K562 (cell line): ENCODE measurements around the gene VPS18. TPM values are rescaled to one million over a fixed set of nuclear protein-coding genes. Genes with fewer than 3 reads are reported as not detected.
A peak's percentile ranks its signal among the peaks of the same experiment; 100 is the strongest.

Experiments
- ATAC-seq: fragments of 200-7000 bp; cut with Tn5 transposase; 3 replicates; pipeline ENCODE4 v1.9.1; 2020; ENCODE audit warnings: moderate library complexity
- BruUV-seq: library from RNA; stranded (reverse); fragments of 400-500 nt; replicated peaks from 2 replicates; lab custom pipeline; 2021; lab: Mats Ljungman, UMichigan
- CTCF ChIA-PET: fragments of 300-600 bp; formaldehyde crosslinking; extraction: SDS; loops from one replicate; lab custom pipeline; 2021; ENCODE audit warnings: low intra/inter-chr PET ratio; lab: Yijun Ruan, JAX
- POLR2A ChIA-PET: fragments of 300-600, 350-650 bp; sonication (Branson Sonifier 250); formaldehyde crosslinking; extraction: SDS; loops from one replicate; lab custom pipeline; 2021; ENCODE audit warnings: antibody characterized with exemption, inconsistent platforms; lab: Yijun Ruan, JAX
- DNase-seq, 4 experiments: peaks; one replicate each; pipeline versions ENCODE4 v3.0.0 to v3.0.0-alpha.2; 2011 to 2018; ENCODE audit warnings: low spot score in 3 of 4, mixed read lengths in 3 of 4; ENCODE audit errors: extremely low read depth in 1 of 4
- FAIRE-seq: peaks from 2 replicates; lab custom pipeline; 2011; peaks lifted over from hg19 to GRCh38; lab: Jason Lieb, UNC
- H2AFZ ChIP-seq: 2 replicates; pipeline ENCODE4 v1.6.0; 2011; ENCODE audit warnings: low read depth, low read length, control low read depth, inconsistent platforms
- H3K27ac ChIP-seq: fragments of 200-600 bp; 3 replicates; pipeline ENCODE4 v1.8.0; 2011; ENCODE audit warnings: low read depth, mild to moderate bottlenecking, control low read depth, inconsistent platforms, low read length, moderate library complexity, mixed read lengths; ENCODE audit errors: extremely low read depth
- H3K27me3 ChIP-seq, 2 experiments: fragments of 300-600 bp in 1 of 2; 2 replicates in 1 of 2; 3 replicates in 1 of 2; pipeline versions ENCODE4 v1.6.0 to v1.8.0; 2011; ENCODE audit warnings: inconsistent platforms in 2 of 2, low read length in 2 of 2, mild to moderate bottlenecking in 1 of 2, mixed read lengths in 1 of 2, moderate library complexity in 1 of 2; ENCODE audit not compliant: control insufficient read depth in 2 of 2, insufficient read depth in 2 of 2
- H3K36me3 ChIP-seq: fragments of 300-600 bp; 3 replicates; pipeline ENCODE4 v1.8.0; 2011; ENCODE audit warnings: mild to moderate bottlenecking, low read length, inconsistent platforms; ENCODE audit not compliant: control insufficient read depth, insufficient read depth
- H3K4me1 ChIP-seq, 2 experiments: fragments of 200-600 bp in 1 of 2; replicated peaks in 1 of 2; 2 replicates in 1 of 2; 3 replicates in 1 of 2; pipeline versions ENCODE4 v1.5.1 to v1.8.0; 2011; ENCODE audit warnings: inconsistent platforms in 2 of 2, low read length in 2 of 2, mild to moderate bottlenecking in 1 of 2, mixed read lengths in 1 of 2, moderate library complexity in 1 of 2; ENCODE audit not compliant: control insufficient read depth in 2 of 2, insufficient read depth in 2 of 2
- H3K4me2 ChIP-seq: 2 replicates; pipeline ENCODE4 v1.6.1; 2011; ENCODE audit warnings: low read length, control low read depth, inconsistent platforms, mixed read lengths; ENCODE audit not compliant: insufficient read depth
- H3K4me3 ChIP-seq: fragments of 200-600 bp; sonication (generic), shearing (Covaris generic); 2 replicates; pipeline ENCODE4 v1.5.1; 2016; ENCODE audit warnings: control low read depth, inconsistent platforms
- H3K79me2 ChIP-seq: fragments of 200-600 bp; 3 replicates; pipeline ENCODE4 v1.8.0; 2011; ENCODE audit warnings: low read length, inconsistent platforms; ENCODE audit not compliant: control insufficient read depth, insufficient read depth
- H3K9ac ChIP-seq, 2 experiments: 2 replicates each; pipeline versions ENCODE4 v1.6.0 to v1.6.1; 2011; ENCODE audit warnings: low read depth in 2 of 2, low read length in 2 of 2, control low read depth in 1 of 2, inconsistent platforms in 1 of 2, mild to moderate bottlenecking in 1 of 2, mixed read lengths in 1 of 2; ENCODE audit not compliant: insufficient read depth in 1 of 2
- H3K9me1 ChIP-seq: one replicate; pipeline ENCODE4 v1.6.0; 2011; ENCODE audit warnings: inconsistent platforms, mild to moderate bottlenecking, low read length, moderate library complexity; ENCODE audit not compliant: control insufficient read depth, insufficient read depth
- H3K9me3 ChIP-seq: replicated peaks from 2 replicates; pipeline ENCODE4 v1.5.1; 2011; ENCODE audit warnings: low read depth, low read length, inconsistent platforms; ENCODE audit not compliant: control insufficient read depth, insufficient read depth
- H4K20me1 ChIP-seq: replicated peaks from 2 replicates; pipeline ENCODE4 v1.6.1; 2011; ENCODE audit warnings: low read length, inconsistent platforms, mixed read lengths; ENCODE audit not compliant: control insufficient read depth, insufficient read depth
- GATAD2A ChIP-seq: fragments of 450-650 bp; IDR thresholded peaks from 2 replicates; pipeline ENCODE4 v1.6.1; 2017
- PHTF2 ChIP-seq: fragments of 250-450 bp; sonication (Bioruptor Pico); IDR thresholded peaks from 2 replicates; pipeline ENCODE4 v1.5.0; 2021; ENCODE audit warnings: mild to moderate bottlenecking
- PKNOX1 ChIP-seq: fragments of 450-650 bp; IDR thresholded peaks from 2 replicates; pipeline ENCODE4 v1.6.1; 2016
- ZNF24 ChIP-seq: fragments of 450-650 bp; IDR thresholded peaks from 2 replicates; pipeline ENCODE4 v1.6.1; 2016
- WGBS: fragments of 100-300 bp; shearing (Covaris generic); methylation state at CpG from one replicate; pipeline ENCODE4 v1.1.6; 2016; ENCODE audit warnings: low coverage, mixed read lengths; ENCODE audit not compliant: insufficient coverage; ENCODE audit errors: missing lambda C conversion rate; 5-methylcytosine and 5-hydroxymethylcytosine counted together
- in situ Hi-C: fragments of 300-500 bp; cut with MboI; formaldehyde crosslinking; loops from 4 replicates; pipeline ENCODE4 v1.15.0; 2018; ENCODE audit warnings: inconsistent platforms, mixed read lengths
- intact Hi-C: fragments of 100-400 bp; cut with micrococcal nuclease; formaldehyde crosslinking; loops from 2 replicates; pipeline ENCODE4 v1.14.2; 2022
- polyA plus RNA-seq, 8 experiments: library from polyadenylated mRNA; depleted of rRNA in 4 of 8; stranded (reverse) in 5 of 8; unstranded in 3 of 8; fragments of >200 nt; fragmentation: Nextera tagmentation in 2 of 8; fragmentation: Illumina TruSeq in 1 of 8; extraction: Ambion mirVana in 2 of 8; extraction: Trizol in 1 of 8; gene quantifications; 2 replicates each; pipeline versions ENCODE4 v1.2.1 to v1.2.3, GENCODE V29; 2011 to 2014; ENCODE audit warnings: inconsistent platforms in 1 of 8, missing spikeins in 1 of 8
- total RNA-seq, 7 experiments: library from RNA; depleted of rRNA in 6 of 7; stranded (reverse); fragments of >200 nt in 6 of 7; fragmentation: Illumina TruSeq in 2 of 7; extraction: Trizol in 2 of 7; gene quantifications; 2 replicates each; pipeline versions ENCODE4 v1.2.1 to v1.2.3, GENCODE V29; 2011 to 2021; ENCODE audit warnings: low replicate concordance in 1 of 7
- TF ChIP-seq, protein P1 (sequence below): fragments of 250-450 bp; sonication (Bioruptor Pico); IDR thresholded peaks from 2 replicates; pipeline ENCODE4 v1.8.0; 2022; ENCODE audit warnings: inconsistent platforms
- TF ChIP-seq, protein P2 (sequence below), 3 experiments: IDR thresholded peaks in 2 of 3; conservative IDR thresholded peaks in 1 of 3; 2 replicates each; pipeline ENCODE4 v1.5.1; 2011 to 2012; ENCODE audit warnings: low read length in 3 of 3, mild to moderate bottlenecking in 3 of 3, control low read depth in 2 of 3, improper control_type of control experiment in 1 of 3, inconsistent platforms in 1 of 3, low read depth in 1 of 3, mixed read lengths in 1 of 3, moderate library complexity in 1 of 3; ENCODE audit not compliant: insufficient read depth in 2 of 3

The VPS18 gene
- total and polyA plus RNA-seq, 9 of the 15 experiments (the other 6 are each of a cell fraction or from before 2014, with no cell fraction given) = 0.73 to 19.9 (median 8.5) TPM

DNA sequence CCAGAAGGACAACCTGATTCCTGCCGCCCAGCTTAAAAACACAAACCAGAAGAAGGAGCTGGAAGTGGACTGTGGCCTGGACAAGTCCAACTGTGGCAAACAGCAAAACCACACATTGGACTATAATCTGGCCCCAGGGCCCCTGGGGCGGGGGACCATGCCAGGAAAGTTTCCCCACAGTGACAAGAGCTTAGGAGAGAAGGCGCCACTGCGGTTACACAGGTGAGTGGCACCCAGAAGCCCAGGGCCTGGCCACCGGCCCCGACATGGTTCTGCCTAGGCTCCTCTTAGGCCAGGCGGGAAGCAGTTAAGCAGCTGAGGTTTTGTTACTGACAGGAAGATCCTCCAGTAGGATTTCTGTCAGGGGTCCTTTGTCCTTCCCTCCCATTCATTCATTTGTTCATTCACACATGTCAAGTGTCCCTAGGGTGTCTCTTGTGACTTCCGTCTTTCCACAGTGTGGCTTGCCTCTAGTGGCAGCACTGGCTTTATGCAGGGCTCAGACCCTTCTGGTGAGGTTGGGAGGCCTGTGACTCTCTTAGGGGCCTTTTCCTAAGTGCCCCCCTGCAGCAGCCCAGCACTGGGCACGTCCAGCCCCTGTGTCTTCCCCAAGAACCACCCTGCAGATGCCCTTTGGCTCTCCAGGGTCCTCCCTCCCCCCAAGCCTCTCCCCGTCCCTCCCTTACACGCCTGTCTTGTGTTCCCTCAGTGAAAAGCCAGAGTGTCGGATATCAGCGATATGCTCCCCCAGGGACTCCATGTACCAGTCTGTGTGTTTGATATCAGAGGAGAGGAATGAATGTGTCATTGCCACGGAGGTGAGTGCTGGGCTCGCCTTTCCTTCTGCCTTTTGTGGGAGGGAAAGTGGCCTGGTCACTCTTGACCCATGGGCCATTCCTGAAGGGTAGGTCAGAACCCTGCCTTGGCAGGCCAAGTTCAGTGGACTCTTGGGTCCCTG lies 42.7 kb downstream of the VPS18 start:
- no peak; the same call in 2 of the 3 replicates for ATAC-seq
- POLR2A ChIA-PET = interaction anchor here (0.6 to 0.7 kb wide), 3 partner anchors 24 to 863 kb away, joined by 3 to 5 read pairs (median 4); no protein-coding TSS in a partner anchor

More for the DNA sequence above, 42.7 kb downstream of the VPS18 start:
- intact Hi-C loops = no loop called here
- CTCF ChIA-PET = no interaction called here
- Histone ChIP-seq H3K27me3 (no peaks in the 10 kb centered on the region), H3K9me3 (no peaks in the 10 kb centered on the region), H3K4me3 (no peak overlapping the region), H3K79me2 (no peaks in the 10 kb centered on the region), H3K4me2 (no peak overlapping the region), H2AFZ (no peak overlapping the region), H3K27ac (no peak overlapping the region), H3K9ac (peak overlapping the region in 1 of 2 experiments; percentile 50; a peak in 1 of 4 replicates), H3K4me1 (peaks cover 8 to 35% of the 10 kb centered on the region in 2 experiments; a peak in 4 of 5 replicates), H4K20me1 (no peaks in the 10 kb centered on the region), H3K9me1 (peaks cover 3% of the 10 kb centered on the region), H3K36me3 (no peaks in the 10 kb centered on the region)
- 62% methylated on average over 15 of the region's 15 CpGs for WGBS
- no TSS peak for BruUV-seq
- in situ Hi-C loops = no loop called here
- DNase-seq (no peak), FAIRE-seq (no peak)
- TF ChIP-seq PKNOX1 = peak; percentile 76
- TF ChIP-seq, protein P1, sequence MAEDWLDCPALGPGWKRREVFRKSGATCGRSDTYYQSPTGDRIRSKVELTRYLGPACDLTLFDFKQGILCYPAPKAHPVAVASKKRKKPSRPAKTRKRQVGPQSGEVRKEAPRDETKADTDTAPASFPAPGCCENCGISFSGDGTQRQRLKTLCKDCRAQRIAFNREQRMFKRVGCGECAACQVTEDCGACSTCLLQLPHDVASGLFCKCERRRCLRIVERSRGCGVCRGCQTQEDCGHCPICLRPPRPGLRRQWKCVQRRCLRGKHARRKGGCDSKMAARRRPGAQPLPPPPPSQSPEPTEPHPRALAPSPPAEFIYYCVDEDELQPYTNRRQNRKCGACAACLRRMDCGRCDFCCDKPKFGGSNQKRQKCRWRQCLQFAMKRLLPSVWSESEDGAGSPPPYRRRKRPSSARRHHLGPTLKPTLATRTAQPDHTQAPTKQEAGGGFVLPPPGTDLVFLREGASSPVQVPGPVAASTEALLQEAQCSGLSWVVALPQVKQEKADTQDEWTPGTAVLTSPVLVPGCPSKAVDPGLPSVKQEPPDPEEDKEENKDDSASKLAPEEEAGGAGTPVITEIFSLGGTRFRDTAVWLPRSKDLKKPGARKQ (CRISPR knock-in tag) = no peak
- no peak for TF ChIP-seq PHTF2
- TF ChIP-seq, protein P2, sequence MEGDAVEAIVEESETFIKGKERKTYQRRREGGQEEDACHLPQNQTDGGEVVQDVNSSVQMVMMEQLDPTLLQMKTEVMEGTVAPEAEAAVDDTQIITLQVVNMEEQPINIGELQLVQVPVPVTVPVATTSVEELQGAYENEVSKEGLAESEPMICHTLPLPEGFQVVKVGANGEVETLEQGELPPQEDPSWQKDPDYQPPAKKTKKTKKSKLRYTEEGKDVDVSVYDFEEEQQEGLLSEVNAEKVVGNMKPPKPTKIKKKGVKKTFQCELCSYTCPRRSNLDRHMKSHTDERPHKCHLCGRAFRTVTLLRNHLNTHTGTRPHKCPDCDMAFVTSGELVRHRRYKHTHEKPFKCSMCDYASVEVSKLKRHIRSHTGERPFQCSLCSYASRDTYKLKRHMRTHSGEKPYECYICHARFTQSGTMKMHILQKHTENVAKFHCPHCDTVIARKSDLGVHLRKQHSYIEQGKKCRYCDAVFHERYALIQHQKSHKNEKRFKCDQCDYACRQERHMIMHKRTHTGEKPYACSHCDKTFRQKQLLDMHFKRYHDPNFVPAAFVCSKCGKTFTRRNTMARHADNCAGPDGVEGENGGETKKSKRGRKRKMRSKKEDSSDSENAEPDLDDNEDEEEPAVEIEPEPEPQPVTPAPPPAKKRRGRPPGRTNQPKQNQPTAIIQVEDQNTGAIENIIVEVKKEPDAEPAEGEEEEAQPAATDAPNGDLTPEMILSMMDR (IDR thresholded peaks at IDR 0.05 in 2 of 3, conservative IDR thresholded peaks at IDR 0.05 in 1 of 3; ENCODE audit: insufficient read depth in 2 of 3, low read depth in 1 of 3, low read length in 3 of 3) = peak in 2 of 3 experiments; percentile 8 to 24; a peak in 1 of 6 replicates
- no peak for TF ChIP-seq GATAD2A
- TF ChIP-seq ZNF24 = peak; percentile 65
